Testis (tissue), 3 donors: ENCODE measurements around the gene ACP3. TPM values are rescaled to one million over a fixed set of nuclear protein-coding genes. Genes with fewer than 3 reads are reported as not detected.

Experiments used
- DNase-seq: peaks from one replicate; pipeline ENCODE4 v3.0.0-alpha.2; 2019
- H3K27ac ChIP-seq, 2 donors: fragments of 200-600 bp; sonication (generic); one replicate each; pipeline ENCODE4 v1.5.1; 2019
- H3K27me3 ChIP-seq: fragments of 200-600 bp; sonication (generic); one replicate; pipeline ENCODE4 v1.5.1; 2019
- H3K36me3 ChIP-seq: fragments of 200-600 bp; sonication (generic); one replicate; pipeline ENCODE4 v1.5.1; 2017; ENCODE audit warnings: low read depth; ENCODE audit errors: missing control alignments
- H3K4me1 ChIP-seq: fragments of 200-600 bp; sonication (generic); one replicate; pipeline ENCODE4 v1.5.1; 2019
- H3K4me3 ChIP-seq, 2 donors: fragments of 200-600 bp; sonication (generic); one replicate each; pipeline ENCODE4 v1.5.1; 2017 to 2019
- H3K9me3 ChIP-seq: fragments of 200-600 bp; sonication (generic); one replicate; pipeline ENCODE4 v1.5.1; 2017
- POLR2A ChIP-seq: fragments of 450-650 bp; IDR thresholded peaks from one replicate; pipeline ENCODE4 v1.6.1; 2017; ENCODE audit warnings: antibody characterized with exemption, mild to moderate bottlenecking, moderate library complexity
- WGBS, 2 donors: methylation state at CpG; one replicate each; pipeline ENCODE4 v1.1.5; 2018; 5-methylcytosine and 5-hydroxymethylcytosine counted together
- intact Hi-C: fragments of 100-400 bp; cut with DNase I; formaldehyde crosslinking; loops from one replicate; pipeline ENCODE4 v1.15.1; 2023; ENCODE audit warnings: low total_unique reads
- polyA plus RNA-seq: library from polyadenylated mRNA; stranded (reverse); fragments of 350-450 nt; fragmentation: Illumina TruSeq; extraction: RNeasy Lipid Tissue Mini Kit (QIAGEN cat#74804); gene quantifications from one replicate; pipeline ENCODE4 v1.2.3, GENCODE V29; 2014; ENCODE audit warnings: low read depth, low replicate concordance; ENCODE audit not compliant: insufficient read depth
- total RNA-seq, 2 donors: library from RNA; depleted of rRNA; stranded (reverse); fragments of >200 nt; gene quantifications; one replicate each; pipeline ENCODE4 v1.2.3, GENCODE V29; 2016
- TF ChIP-seq, protein P1 (sequence below), 3 experiments: fragments of 450-650 bp in 2 of 3; fragments of 200-600 bp in 1 of 3; sonication (generic) in 1 of 3; IDR thresholded peaks; one replicate each; pipeline ENCODE4 v1.5.1; 2016 to 2019; ENCODE audit warnings: antibody characterized with exemption in 3 of 3, mild to moderate bottlenecking in 2 of 3, moderate library complexity in 1 of 3

ACP3 gene
- total and polyA plus RNA-seq, 3 donors from 2014 or later = 2.6 to 7.9 (median 5.8) TPM

- H3K27me3 ChIP-seq = no peaks in the 10 kb centered on the region
- H3K4me3 ChIP-seq = no peak overlapping the region
- no peaks in the 10 kb centered on the region for H3K9me3 ChIP-seq
- peaks cover 5% of the 10 kb centered on the region for H3K4me1 ChIP-seq
- H3K36me3 ChIP-seq = no peaks in the 10 kb centered on the region
- TF ChIP-seq, protein P1, sequence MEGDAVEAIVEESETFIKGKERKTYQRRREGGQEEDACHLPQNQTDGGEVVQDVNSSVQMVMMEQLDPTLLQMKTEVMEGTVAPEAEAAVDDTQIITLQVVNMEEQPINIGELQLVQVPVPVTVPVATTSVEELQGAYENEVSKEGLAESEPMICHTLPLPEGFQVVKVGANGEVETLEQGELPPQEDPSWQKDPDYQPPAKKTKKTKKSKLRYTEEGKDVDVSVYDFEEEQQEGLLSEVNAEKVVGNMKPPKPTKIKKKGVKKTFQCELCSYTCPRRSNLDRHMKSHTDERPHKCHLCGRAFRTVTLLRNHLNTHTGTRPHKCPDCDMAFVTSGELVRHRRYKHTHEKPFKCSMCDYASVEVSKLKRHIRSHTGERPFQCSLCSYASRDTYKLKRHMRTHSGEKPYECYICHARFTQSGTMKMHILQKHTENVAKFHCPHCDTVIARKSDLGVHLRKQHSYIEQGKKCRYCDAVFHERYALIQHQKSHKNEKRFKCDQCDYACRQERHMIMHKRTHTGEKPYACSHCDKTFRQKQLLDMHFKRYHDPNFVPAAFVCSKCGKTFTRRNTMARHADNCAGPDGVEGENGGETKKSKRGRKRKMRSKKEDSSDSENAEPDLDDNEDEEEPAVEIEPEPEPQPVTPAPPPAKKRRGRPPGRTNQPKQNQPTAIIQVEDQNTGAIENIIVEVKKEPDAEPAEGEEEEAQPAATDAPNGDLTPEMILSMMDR (IDR thresholded peaks at IDR 0.05) = no peak
- no peak for TF ChIP-seq POLR2A
- no peak for DNase-seq
- 84 to 88% methylated on average over 2 of the region's 2 CpGs for WGBS, 2 donors
- intact Hi-C loops = no loop called here
- H3K27ac ChIP-seq = no peak overlapping the region
Measured at GRCh38 chr3:132311841-132312240, 5.4 kb upstream of the ACP3 start.

DNA sequence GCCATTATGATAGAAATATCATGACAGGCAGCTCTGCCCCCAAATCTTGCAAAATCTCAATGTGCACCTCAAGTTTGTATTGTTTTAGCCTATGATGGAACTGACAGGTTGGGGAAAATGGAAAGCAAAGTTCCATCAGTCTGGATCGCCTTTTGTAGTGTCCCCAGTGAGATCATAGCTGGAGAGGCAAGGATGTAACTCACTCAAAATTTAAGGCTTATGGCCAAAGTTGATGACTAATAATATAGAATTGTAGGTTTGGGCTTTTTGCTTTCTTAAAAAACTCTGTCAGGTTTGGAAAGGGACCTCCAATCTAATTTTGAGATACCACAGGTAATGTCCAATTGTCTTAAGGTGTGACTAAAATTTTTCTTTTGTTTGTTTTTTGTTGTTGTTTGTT is 1.4 kb upstream of the ACP3 start:
- Histone ChIP-seq H3K27me3 (no peaks in the 10 kb centered on the region), H3K4me1 (peaks cover 12% of the 10 kb centered on the region), H3K9me3 (no peaks in the 10 kb centered on the region), H3K27ac (no peak overlapping the region), H3K4me3 (no peak overlapping the region), H3K36me3 (no peaks in the 10 kb centered on the region)
- intact Hi-C loops = no loop called here
- 76 to 88% methylated on average over 1 of the region's 1 CpG for WGBS, 2 donors
- DNase-seq = no peak
- TF ChIP-seq POLR2A = no peak
- TF ChIP-seq, protein P1 (IDR thresholded peaks at IDR 0.05) = no peak

- no peak for DNase-seq
Measured at GRCh38 chr3:132318451-132318850, 1.2 kb downstream of the ACP3 start.

DNA sequence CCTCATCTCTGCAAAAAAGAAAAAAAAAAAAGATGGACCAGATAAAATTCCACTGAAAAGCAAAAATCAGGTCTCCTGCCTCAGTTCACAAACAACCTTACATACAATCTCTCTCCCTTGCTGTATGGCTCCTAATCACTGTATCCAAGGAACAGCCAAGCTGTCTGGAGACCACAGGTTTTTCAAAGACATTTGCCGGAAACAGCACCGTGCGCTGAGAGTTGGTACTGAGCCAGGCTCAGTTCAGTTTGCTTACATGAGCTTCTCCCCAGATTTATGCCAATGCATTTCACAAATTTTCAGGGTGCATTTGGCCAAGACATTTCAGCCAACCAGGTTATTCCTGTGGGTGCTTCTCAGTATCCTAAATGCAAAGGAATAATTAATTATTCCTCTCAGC is 4.1 kb downstream of the ACP3 start:
- WGBS, 2 donors = 33 to 58% methylated on average over 3 of the region's 3 CpGs
- DNase-seq = peak; percentile 28
- intact Hi-C loops = no loop called here
- Histone ChIP-seq H3K9me3 (no peaks in the 10 kb centered on the region), H3K27me3 (no peaks in the 10 kb centered on the region), H3K4me3 (no peak overlapping the region), H3K27ac (no peak overlapping the region), H3K4me1 (peaks cover 18% of the 10 kb centered on the region), H3K36me3 (no peaks in the 10 kb centered on the region)
- TF ChIP-seq, protein P1 (IDR thresholded peaks at IDR 0.05) = no peak
- TF ChIP-seq POLR2A = no peak

More at GRCh38 chr3:132318451-132318850, 1.2 kb downstream of the ACP3 start:
- H3K36me3 ChIP-seq = no peaks in the 10 kb centered on the region
- intact Hi-C loops = no loop called here
- H3K9me3 ChIP-seq = no peaks in the 10 kb centered on the region
- peaks cover 18% of the 10 kb centered on the region for H3K4me1 ChIP-seq
- WGBS, 2 donors = 48 to 71% methylated on average over 1 of the region's 1 CpG
- H3K27ac ChIP-seq = no peak overlapping the region
- no peaks in the 10 kb centered on the region for H3K27me3 ChIP-seq
- no peak for TF ChIP-seq POLR2A
- TF ChIP-seq, protein P1 (IDR thresholded peaks at IDR 0.05) = no peak
- H3K4me3 ChIP-seq = no peak overlapping the region

DNA sequence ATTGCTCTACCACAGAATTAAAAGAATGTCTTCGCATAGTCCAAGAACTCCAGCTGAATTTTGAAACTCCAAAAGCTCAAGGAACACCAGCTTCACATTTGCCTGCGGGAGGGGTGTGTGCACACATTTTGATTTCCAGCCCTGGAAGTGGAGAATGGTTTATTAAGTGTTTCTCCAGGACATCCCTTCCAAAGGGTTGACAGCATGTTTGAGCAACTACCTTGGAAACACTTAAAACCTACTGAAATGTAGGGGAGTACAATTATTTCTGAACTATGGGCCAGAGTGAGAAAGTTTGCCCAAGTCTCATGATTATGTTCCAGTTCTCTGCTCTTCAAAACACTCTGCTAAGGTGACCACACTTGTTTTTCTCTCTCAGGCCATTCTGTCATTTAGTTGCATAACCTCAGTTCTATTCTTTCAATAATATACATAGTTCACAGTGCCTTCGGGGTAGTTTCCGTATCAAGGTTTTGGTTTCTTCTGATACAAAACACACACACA is 7.9 kb downstream of the ACP3 start:
- no peak overlapping the region for H3K4me3 ChIP-seq
- H3K36me3 ChIP-seq = no peaks in the 10 kb centered on the region
- H3K4me1 ChIP-seq = peaks cover 6% of the 10 kb centered on the region
- TF ChIP-seq POLR2A = no peak
- TF ChIP-seq, protein P1 (IDR thresholded peaks at IDR 0.05) = no peak
- peak; percentile 28 for DNase-seq
- H3K27ac ChIP-seq = no peak overlapping the region
- WGBS, 2 donors = 57 to 59% methylated on average over 4 of the region's 4 CpGs
- intact Hi-C loops = no loop called here
- H3K27me3 ChIP-seq = no peaks in the 10 kb centered on the region
- H3K9me3 ChIP-seq = no peaks in the 10 kb centered on the region
